Karpas-422 (cell line): ENCODE data around the gene CLCNKB. TPM values are rescaled to one million over a fixed set of nuclear protein-coding genes. Genes with fewer than 3 reads are reported as not detected.
"Not testable (repeated sequence)": the region's sequence is repeated elsewhere in the genome, so short reads cannot be mapped to it uniquely, and the experiment has no call there.

Source experiments
- DNase-seq: peaks from one replicate; pipeline ENCODE4 v3.0.0-alpha.2; 2015
- H2AFZ ChIP-seq: fragments of 200-600 bp; sonication (generic); 2 replicates; pipeline ENCODE4 v1.6.1; 2014; ENCODE audit warnings: antibody characterized with exemption, low read length, mixed read lengths
- H3K27ac ChIP-seq: fragments of 200-600 bp; sonication (generic); 2 replicates; pipeline ENCODE4 v1.5.1; 2014; ENCODE audit warnings: mild to moderate bottlenecking, low read length, moderate library complexity
- H3K27me3 ChIP-seq: fragments of 200-600 bp; sonication (generic); 2 replicates; pipeline ENCODE4 v1.6.1; 2014; ENCODE audit warnings: low read length, mixed read lengths
- H3K36me3 ChIP-seq: fragments of 200-600 bp; sonication (generic); 2 replicates; pipeline ENCODE4 v1.6.1; 2014; ENCODE audit warnings: low read length, mixed read lengths; ENCODE audit not compliant: insufficient read depth
- H3K4me1 ChIP-seq: fragments of 200-600 bp; sonication (generic); 2 replicates; pipeline ENCODE4 v1.6.1; 2014; ENCODE audit warnings: mild to moderate bottlenecking, low read length, mixed read lengths
- H3K4me2 ChIP-seq: fragments of 200-600 bp; sonication (generic); 2 replicates; pipeline ENCODE4 v1.6.1; 2014; ENCODE audit warnings: low read length, low read depth, mild to moderate bottlenecking; ENCODE audit not compliant: poor library complexity, severe bottlenecking
- H3K4me3 ChIP-seq: fragments of 200-600 bp; sonication (generic); 2 replicates; pipeline ENCODE4 v1.5.1; 2014; ENCODE audit warnings: mild to moderate bottlenecking, antibody characterized with exemption, low read length, mixed read lengths
- H3K79me2 ChIP-seq: fragments of 200-600 bp; sonication (generic); 2 replicates; pipeline ENCODE4 v1.6.1; 2014; ENCODE audit warnings: mild to moderate bottlenecking, low read length, mixed read lengths
- H3K9ac ChIP-seq: fragments of 200-600 bp; sonication (generic); 2 replicates; pipeline ENCODE4 v1.6.0; 2014; ENCODE audit warnings: low read length
- H3K9me2 ChIP-seq: fragments of 200-600 bp; sonication (generic), shearing (Covaris generic); replicated peaks from 2 replicates; pipeline ENCODE4 v1.6.0; 2014; ENCODE audit warnings: mild to moderate bottlenecking, low read length, moderate library complexity; ENCODE audit not compliant: insufficient read depth
- H3K9me3 ChIP-seq: fragments of 300-700, 200-600 bp; sonication (generic); 2 replicates; pipeline ENCODE4 v1.6.1; 2014; ENCODE audit warnings: low read length, mixed read lengths
- H4K20me1 ChIP-seq: fragments of 200-600 bp; sonication (generic); 2 replicates; pipeline ENCODE4 v1.6.1; 2014; ENCODE audit warnings: mild to moderate bottlenecking, antibody characterized with exemption, low read length, low read depth; ENCODE audit not compliant: insufficient read depth
- total RNA-seq: library from RNA; depleted of rRNA; stranded (reverse); fragments of >200 nt; shearing (Covaris generic); gene quantifications from 2 replicates; pipeline ENCODE4 v1.2.3, GENCODE V29; 2014; ENCODE audit warnings: low replicate concordance; rRNA removed

The CLCNKB gene
- not detected in 2 replicates for total RNA-seq

- no peaks in the 10 kb centered on the region for H3K36me3 ChIP-seq
- no peak within 1 kb of the TSS for H3K27ac ChIP-seq
- no peaks in the 10 kb centered on the region for H3K9me2 ChIP-seq
- no peak within 1 kb of the TSS for H2AFZ ChIP-seq
- H4K20me1 ChIP-seq: no peaks in the 10 kb centered on the region
- no peaks in the 10 kb centered on the region for H3K9me3 ChIP-seq
- no peaks in the 10 kb centered on the region for H3K27me3 ChIP-seq
- DNase-seq: no peak
- H3K4me1 ChIP-seq: no peaks in the 10 kb centered on the region
- no peak within 1 kb of the TSS for H3K9ac ChIP-seq
- no peaks in the 10 kb centered on the region for H3K79me2 ChIP-seq
- H3K4me2 ChIP-seq: no peak within 1 kb of the TSS
- no peak within 1 kb of the TSS for H3K4me3 ChIP-seq
Observed at GRCh38 chr1:16043521-16043920, at the start of gene CLCNKB. Gene CLCNKB, plus strand, starts transcription at chr1:16043782. Its CDS starts 711 bp downstream, at chr1:16044493.

- Histone ChIP-seq H3K79me2 (no peaks in the 10 kb centered on the region), H3K4me3 (no peak overlapping the region), H3K36me3 (no peaks in the 10 kb centered on the region), H3K27me3 (no peaks in the 10 kb centered on the region), H3K4me1 (peaks cover 5% of the 10 kb centered on the region), H3K4me2 (no peak overlapping the region), H3K9me2 (no peaks in the 10 kb centered on the region), H4K20me1 (no peaks in the 10 kb centered on the region), H3K9me3 (no peaks in the 10 kb centered on the region), H3K9ac (no peak overlapping the region), H2AFZ (no peak overlapping the region), H3K27ac (no peak overlapping the region)
- DNase-seq: no peak
Observed at GRCh38 chr1:15994081-15994480, 49.5 kb upstream of the CLCNKB start.

GRCh38 chr1:15994590-15995351 lies 48.8 kb upstream of the CLCNKB start:
- Histone ChIP-seq H3K9ac (no peak overlapping the region), H3K4me2 (no peak overlapping the region), H3K4me1 (peaks cover 5% of the 10 kb centered on the region), H3K27ac (no peak overlapping the region), H4K20me1 (no peaks in the 10 kb centered on the region), H3K79me2 (no peaks in the 10 kb centered on the region), H3K9me2 (no peaks in the 10 kb centered on the region), H2AFZ (no peak overlapping the region), H3K4me3 (no peak overlapping the region), H3K27me3 (no peaks in the 10 kb centered on the region), H3K9me3 (no peaks in the 10 kb centered on the region), H3K36me3 (no peaks in the 10 kb centered on the region)
- DNase-seq: peak; percentile 52

GRCh38 chr1:15997076-15997585 lies 46.5 kb upstream of the CLCNKB start:
- Histone ChIP-seq H3K9me2 (no peaks in the 10 kb centered on the region), H3K4me1 (peaks cover 5% of the 10 kb centered on the region), H3K9me3 (no peaks in the 10 kb centered on the region), H3K27ac (no peak overlapping the region), H3K4me2 (no peak overlapping the region), H4K20me1 (no peaks in the 10 kb centered on the region), H3K27me3 (no peaks in the 10 kb centered on the region), H3K9ac (no peak overlapping the region), H2AFZ (no peak overlapping the region), H3K36me3 (no peaks in the 10 kb centered on the region), H3K4me3 (no peak overlapping the region), H3K79me2 (no peaks in the 10 kb centered on the region)
- no peak for DNase-seq

- no peak overlapping the region for H3K4me3 ChIP-seq
- H2AFZ ChIP-seq: no peak overlapping the region
- H3K4me2 ChIP-seq: no peak overlapping the region
- no peak overlapping the region for H3K9ac ChIP-seq
- peaks cover 5% of the 10 kb centered on the region for H3K4me1 ChIP-seq
- no peaks in the 10 kb centered on the region for H3K27me3 ChIP-seq
- no peak overlapping the region for H3K27ac ChIP-seq
- H3K79me2 ChIP-seq: no peaks in the 10 kb centered on the region
- H3K36me3 ChIP-seq: no peaks in the 10 kb centered on the region
- H3K9me3 ChIP-seq: no peaks in the 10 kb centered on the region
- H4K20me1 ChIP-seq: no peaks in the 10 kb centered on the region
- no peak for DNase-seq
- no peaks in the 10 kb centered on the region for H3K9me2 ChIP-seq
Observed at GRCh38 chr1:15997637-15998280, 45.8 kb upstream of the CLCNKB start.

- H3K4me3 ChIP-seq: no peak overlapping the region
- H3K9me2 ChIP-seq: no peaks in the 10 kb centered on the region
- no peaks in the 10 kb centered on the region for H3K36me3 ChIP-seq
- H3K9me3 ChIP-seq: no peaks in the 10 kb centered on the region
- DNase-seq: no peak
- no peak overlapping the region for H3K27ac ChIP-seq
- peaks cover 5% of the 10 kb centered on the region for H3K4me1 ChIP-seq
- no peak overlapping the region for H3K4me2 ChIP-seq
- H3K79me2 ChIP-seq: no peaks in the 10 kb centered on the region
- H3K27me3 ChIP-seq: no peaks in the 10 kb centered on the region
- H3K9ac ChIP-seq: no peak overlapping the region
- no peaks in the 10 kb centered on the region for H4K20me1 ChIP-seq
- no peak overlapping the region for H2AFZ ChIP-seq
Observed at GRCh38 chr1:15998929-15999328, 44.7 kb upstream of the CLCNKB start.

GRCh38 chr1:16001274-16001673 lies 42.3 kb upstream of the CLCNKB start:
- H4K20me1 ChIP-seq, H3K4me3 ChIP-seq, H3K27ac ChIP-seq, H3K9me2 ChIP-seq, H3K9me3 ChIP-seq, H3K4me2 ChIP-seq, H3K27me3 ChIP-seq, H3K36me3 ChIP-seq, DNase-seq, H2AFZ ChIP-seq, H3K9ac ChIP-seq, H3K79me2 ChIP-seq: not testable (repeated sequence)
- peaks cover 21% of the 10 kb centered on the region for H3K4me1 ChIP-seq

GRCh38 chr1:16005597-16005996 lies 38.0 kb upstream of the CLCNKB start:
- Histone ChIP-seq H3K36me3 (no peaks in the 10 kb centered on the region), H3K9ac (no peak overlapping the region), H3K9me2 (no peaks in the 10 kb centered on the region), H3K4me3 (no peak overlapping the region), H2AFZ (no peak overlapping the region), H3K79me2 (no peaks in the 10 kb centered on the region), H4K20me1 (no peaks in the 10 kb centered on the region), H3K4me1 (peaks cover 22% of the 10 kb centered on the region), H3K9me3 (no peaks in the 10 kb centered on the region), H3K27me3 (no peaks in the 10 kb centered on the region), H3K27ac (no peak overlapping the region), H3K4me2 (no peak overlapping the region)
- no peak for DNase-seq
